ENCODE measurements around the gene ENTPD2. TPM values are rescaled to one million over a fixed set of nuclear protein-coding genes. Genes with fewer than 3 reads are reported as not detected.

Gene ENTPD2
- total and polyA plus RNA-seq, 2 experiments from 2014 or later, result 1.8 to 1.9 TPM

GRCh38 chr9:137021568-137021978, 32.3 kb downstream of the ENTPD2 start:
- Mint-ChIP-seq H3K27ac (no peak overlapping the region), H3K9me3 (no peaks in the 10 kb centered on the region), H3K4me1 (no peaks in the 10 kb centered on the region; the same call in 2 of the 3 replicates), H3K36me3 (ENCODE audit: low read depth) (0 out of 3 replicates have a peak, but pooled peaks cover 2% of the 10 kb centered on the region), H3K4me3 (no peak overlapping the region), H3K27me3 (ENCODE audit: insufficient read depth, low read depth, poor library complexity) (peaks cover 14% of the 10 kb centered on the region)
- TF ChIP-seq EZH2 (IDR thresholded peaks at IDR 0.05; ENCODE audit: low read depth, unreplicated experiment) (no peak), ETS1 (IDR thresholded peaks at IDR 0.05) (no peak)
- Histone ChIP-seq H3K79me2 (replicated peaks; ENCODE audit: insufficient read depth) (no peaks in the 10 kb centered on the region), H3K4me3 (no peak overlapping the region), H2AFZ (no peak overlapping the region), H3K27ac (ENCODE audit: low read depth) (no peak overlapping the region), H3K27me3 (ENCODE audit: insufficient read depth) (peaks cover under 1% of the 10 kb centered on the region; the same call in 1 of the 2 replicates), H3F3A (replicated peaks; ENCODE audit: low read depth) (0 out of 2 replicates have a peak, but pooled peaks cover 3% of the 10 kb centered on the region), H3K9me2 (ENCODE audit: insufficient read depth) (no peaks in the 10 kb centered on the region), H3K4me1 (ENCODE audit: insufficient read depth) (peaks cover 4% of the 10 kb centered on the region; the same call in 1 of the 2 replicates), H4K20me1 (replicated peaks; ENCODE audit: insufficient read depth) (no peaks in the 10 kb centered on the region), H3K36me3 (ENCODE audit: insufficient read depth) (no peaks in the 10 kb centered on the region), H3K4me2 (no peak overlapping the region)
- ATAC-seq, result no peak
- no peak for DNase-seq (ENCODE audit: low spot score)

GRCh38 chr9:137020771-137021567, 32.9 kb downstream of the ENTPD2 start:
- H3K9me3 Mint-ChIP-seq, result no peaks in the 10 kb centered on the region
- no peak for ATAC-seq
- peaks cover 4% of the 10 kb centered on the region; the same call in 1 of the 2 replicates for H3K4me1 ChIP-seq (ENCODE audit: insufficient read depth)

More at GRCh38 chr9:137020771-137021567, 32.9 kb downstream of the ENTPD2 start:
- Histone ChIP-seq H2AFZ (no peak overlapping the region), H3K27ac (ENCODE audit: low read depth) (no peak overlapping the region), H3K79me2 (replicated peaks; ENCODE audit: insufficient read depth) (no peaks in the 10 kb centered on the region), H4K20me1 (replicated peaks; ENCODE audit: insufficient read depth) (no peaks in the 10 kb centered on the region), H3F3A (replicated peaks; ENCODE audit: low read depth) (0 out of 2 replicates have a peak, but pooled peaks cover 3% of the 10 kb centered on the region), H3K27me3 (ENCODE audit: insufficient read depth) (no peaks in the 10 kb centered on the region), H3K36me3 (ENCODE audit: insufficient read depth) (no peaks in the 10 kb centered on the region), H3K4me3 (no peak overlapping the region), H3K4me2 (no peak overlapping the region), H3K9me2 (ENCODE audit: insufficient read depth) (no peaks in the 10 kb centered on the region)
- Mint-ChIP-seq H3K27ac (no peak overlapping the region), H3K36me3 (ENCODE audit: low read depth) (peaks cover 2% of the 10 kb centered on the region; the same call in 1 of the 3 replicates), H3K4me1 (no peaks in the 10 kb centered on the region; the same call in 2 of the 3 replicates), H3K4me3 (no peak overlapping the region), H3K27me3 (ENCODE audit: insufficient read depth, low read depth, poor library complexity) (peaks cover 11% of the 10 kb centered on the region)
- DNase-seq (ENCODE audit: low spot score), result no peak
- TF ChIP-seq CTCF (conservative IDR thresholded peaks at IDR 0.05; ENCODE audit: low read depth in 2 of 2), result no peak
- TF ChIP-seq, protein P1, sequence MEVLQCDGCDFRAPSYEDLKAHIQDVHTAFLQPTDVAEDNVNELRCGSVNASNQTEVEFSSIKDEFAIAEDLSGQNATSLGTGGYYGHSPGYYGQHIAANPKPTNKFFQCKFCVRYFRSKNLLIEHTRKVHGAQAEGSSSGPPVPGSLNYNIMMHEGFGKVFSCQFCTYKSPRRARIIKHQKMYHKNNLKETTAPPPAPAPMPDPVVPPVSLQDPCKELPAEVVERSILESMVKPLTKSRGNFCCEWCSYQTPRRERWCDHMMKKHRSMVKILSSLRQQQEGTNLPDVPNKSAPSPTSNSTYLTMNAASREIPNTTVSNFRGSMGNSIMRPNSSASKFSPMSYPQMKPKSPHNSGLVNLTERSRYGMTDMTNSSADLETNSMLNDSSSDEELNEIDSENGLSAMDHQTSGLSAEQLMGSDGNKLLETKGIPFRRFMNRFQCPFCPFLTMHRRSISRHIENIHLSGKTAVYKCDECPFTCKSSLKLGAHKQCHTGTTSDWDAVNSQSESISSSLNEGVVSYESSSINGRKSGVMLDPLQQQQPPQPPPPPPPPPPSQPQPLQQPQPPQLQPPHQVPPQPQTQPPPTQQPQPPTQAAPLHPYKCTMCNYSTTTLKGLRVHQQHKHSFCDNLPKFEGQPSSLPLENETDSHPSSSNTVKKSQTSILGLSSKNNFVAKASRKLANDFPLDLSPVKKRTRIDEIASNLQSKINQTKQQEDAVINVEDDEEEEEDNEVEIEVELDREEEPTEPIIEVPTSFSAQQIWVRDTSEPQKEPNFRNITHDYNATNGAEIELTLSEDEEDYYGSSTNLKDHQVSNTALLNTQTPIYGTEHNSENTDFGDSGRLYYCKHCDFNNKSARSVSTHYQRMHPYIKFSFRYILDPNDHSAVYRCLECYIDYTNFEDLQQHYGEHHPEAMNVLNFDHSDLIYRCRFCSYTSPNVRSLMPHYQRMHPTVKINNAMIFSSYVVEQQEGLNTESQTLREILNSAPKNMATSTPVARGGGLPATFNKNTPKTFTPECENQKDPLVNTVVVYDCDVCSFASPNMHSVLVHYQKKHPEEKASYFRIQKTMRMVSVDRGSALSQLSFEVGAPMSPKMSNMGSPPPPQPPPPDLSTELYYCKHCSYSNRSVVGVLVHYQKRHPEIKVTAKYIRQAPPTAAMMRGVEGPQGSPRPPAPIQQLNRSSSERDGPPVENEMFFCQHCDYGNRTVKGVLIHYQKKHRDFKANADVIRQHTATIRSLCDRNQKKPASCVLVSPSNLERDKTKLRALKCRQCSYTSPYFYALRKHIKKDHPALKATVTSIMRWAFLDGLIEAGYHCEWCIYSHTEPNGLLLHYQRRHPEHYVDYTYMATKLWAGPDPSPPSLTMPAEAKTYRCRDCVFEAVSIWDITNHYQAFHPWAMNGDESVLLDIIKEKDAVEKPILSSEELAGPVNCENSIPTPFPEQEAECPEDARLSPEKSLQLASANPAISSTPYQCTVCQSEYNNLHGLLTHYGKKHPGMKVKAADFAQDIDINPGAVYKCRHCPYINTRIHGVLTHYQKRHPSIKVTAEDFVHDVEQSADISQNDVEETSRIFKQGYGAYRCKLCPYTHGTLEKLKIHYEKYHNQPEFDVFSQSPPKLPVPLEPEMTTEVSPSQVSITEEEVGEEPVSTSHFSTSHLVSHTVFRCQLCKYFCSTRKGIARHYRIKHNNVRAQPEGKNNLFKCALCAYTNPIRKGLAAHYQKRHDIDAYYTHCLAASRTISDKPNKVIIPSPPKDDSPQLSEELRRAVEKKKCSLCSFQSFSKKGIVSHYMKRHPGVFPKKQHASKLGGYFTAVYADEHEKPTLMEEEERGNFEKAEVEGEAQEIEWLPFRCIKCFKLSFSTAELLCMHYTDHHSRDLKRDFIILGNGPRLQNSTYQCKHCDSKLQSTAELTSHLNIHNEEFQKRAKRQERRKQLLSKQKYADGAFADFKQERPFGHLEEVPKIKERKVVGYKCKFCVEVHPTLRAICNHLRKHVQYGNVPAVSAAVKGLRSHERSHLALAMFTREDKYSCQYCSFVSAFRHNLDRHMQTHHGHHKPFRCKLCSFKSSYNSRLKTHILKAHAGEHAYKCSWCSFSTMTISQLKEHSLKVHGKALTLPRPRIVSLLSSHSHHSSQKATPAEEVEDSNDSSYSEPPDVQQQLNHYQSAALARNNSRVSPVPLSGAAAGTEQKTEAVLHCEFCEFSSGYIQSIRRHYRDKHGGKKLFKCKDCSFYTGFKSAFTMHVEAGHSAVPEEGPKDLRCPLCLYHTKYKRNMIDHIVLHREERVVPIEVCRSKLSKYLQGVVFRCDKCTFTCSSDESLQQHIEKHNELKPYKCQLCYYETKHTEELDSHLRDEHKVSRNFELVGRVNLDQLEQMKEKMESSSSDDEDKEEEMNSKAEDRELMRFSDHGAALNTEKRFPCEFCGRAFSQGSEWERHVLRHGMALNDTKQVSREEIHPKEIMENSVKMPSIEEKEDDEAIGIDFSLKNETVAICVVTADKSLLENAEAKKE (CRISPR knock-in tag; IDR thresholded peaks at IDR 0.05), result no peak
- TF ChIP-seq ETS1 (IDR thresholded peaks at IDR 0.05), result no peak
- TF ChIP-seq JUNB (IDR thresholded peaks at IDR 0.05; ENCODE audit: unreplicated experiment), result no peak
- no peak for TF ChIP-seq POLR2AphosphoS5 (IDR thresholded peaks at IDR 0.05; ENCODE audit: low read depth)
